GM15510 (cell line): ENCODE measurements around the gene RPAP3.

ENCODE experiments used
- POLR2A ChIP-seq: IDR thresholded peaks from 3 replicates; pipeline ENCODE4 v1.6.1; 2011; ENCODE audit warnings: borderline replicate concordance; ENCODE audit not compliant: insufficient read length; ENCODE audit errors: extremely low read depth

Gene RPAP3

GRCh38 chr12:47611906-47612305 lies 93.9 kb downstream of the RPAP3 start:
- no peak for TF ChIP-seq POLR2A
